HEK293 (cell line): Measurements from ENCODE around the gene COL4A1.

Experiments
- CTCF ChIP-seq: fragments of 450-650 bp; formaldehyde crosslinking; IDR thresholded peaks from 2 replicates; pipeline ENCODE4 v1.5.1; 2016; ENCODE audit warnings: missing biosample characterization, missing genetic modification characterization
- HOXD13 ChIP-seq: sonication (generic); formaldehyde crosslinking; IDR thresholded peaks from 2 replicates; pipeline ENCODE4 v1.8.0; 2022; ENCODE audit warnings: missing genetic modification reagents, borderline replicate concordance
- PATZ1 ChIP-seq: fragments of 450-650 bp; formaldehyde crosslinking; IDR thresholded peaks from 2 replicates; pipeline ENCODE4 v1.5.1; 2016; ENCODE audit warnings: missing biosample characterization, missing genetic modification characterization
- PRDM1 ChIP-seq: fragments of 450-650 bp; formaldehyde crosslinking; IDR thresholded peaks from 2 replicates; pipeline ENCODE4; 2016; ENCODE audit warnings: missing biosample characterization, missing genetic modification characterization
- SP2 ChIP-seq: fragments of 450-650 bp; formaldehyde crosslinking; IDR thresholded peaks from 2 replicates; pipeline ENCODE4 v1.5.1; 2016; ENCODE audit warnings: missing biosample characterization, missing genetic modification characterization
- TCF7L2 ChIP-seq: IDR thresholded peaks from 2 replicates; pipeline ENCODE4 v1.6.1; 2011; ENCODE audit warnings: low read depth, mild to moderate bottlenecking, inconsistent platforms, low read length, moderate library complexity, borderline replicate concordance
- ZNF549 ChIP-seq: fragments of 450-650 bp; IDR thresholded peaks from 2 replicates; pipeline ENCODE4 v1.5.1; 2018; ENCODE audit warnings: missing biosample characterization, missing genetic modification characterization, mild to moderate bottlenecking, inconsistent platforms, moderate library complexity
- ZNF585B ChIP-seq: fragments of 450-650 bp; formaldehyde crosslinking; IDR thresholded peaks from 2 replicates; pipeline ENCODE4 v1.5.1; 2016; ENCODE audit warnings: missing biosample characterization, missing genetic modification characterization
- ZNF707 ChIP-seq: fragments of 450-650 bp; formaldehyde crosslinking; IDR thresholded peaks from 2 replicates; pipeline ENCODE4 v1.5.1; 2016; ENCODE audit warnings: missing biosample characterization, missing genetic modification characterization

GRCh38 chr13:110244976-110245375, 62.0 kb downstream of the COL4A1 start:
- no peak for TF ChIP-seq CTCF (tag by site-specific recombination)
- no peak for TF ChIP-seq SP2 (tag by site-specific recombination)
- no peak for TF ChIP-seq TCF7L2
- TF ChIP-seq ZNF549 (tag by site-specific recombination) = no peak
- no peak for TF ChIP-seq PRDM1 (tag by site-specific recombination)
- no peak for TF ChIP-seq ZNF707 (tag by site-specific recombination)
- no peak for TF ChIP-seq ZNF585B (tag by site-specific recombination)
- no peak for TF ChIP-seq HOXD13
- no peak for TF ChIP-seq PATZ1 (tag by site-specific recombination)
